Activated CD8-positive, alpha-beta T cell treated with anti-CD3 and anti-CD28 coated beads, Interleukin-2, amount 10 ng/mL, durations not matched to agents 7 days and 5 days (primary cell): ENCODE data around the gene OSM. TPM values are rescaled to one million over a fixed set of nuclear protein-coding genes. Genes with fewer than 3 reads are reported as not detected.
"Not testable (repeated sequence)": the region's sequence is repeated elsewhere in the genome, so short reads cannot be mapped to it uniquely, and the experiment has no call there.

Experiments used
- ATAC-seq: fragments of 150-1000 bp; cut with Tn5 transposase; one replicate; pipeline ENCODE4 v1.10.0; 2021; ENCODE audit warnings: moderate library complexity
- CTCF ChIA-PET: fragments of 350-600 bp; sonication (Branson Sonifier 250); formaldehyde crosslinking; loops from one replicate; lab custom pipeline; 2021; ENCODE audit warnings: antibody characterized with exemption; lab: Charles Lee
- POLR2A ChIA-PET: fragments of 350-600 bp; sonication (Branson Sonifier 250); formaldehyde crosslinking; loops from one replicate; lab custom pipeline; 2021; ENCODE audit warnings: antibody characterized with exemption; lab: Charles Lee
- DNase-seq: peaks from one replicate; pipeline ENCODE4 v3.0.0-alpha.2; 2020
- H3K27ac Mint-ChIP-seq: one replicate; pipeline ENCODE4 v1.8.0; 2021; ENCODE audit warnings: mild to moderate bottlenecking, mixed read lengths
- H3K27me3 Mint-ChIP-seq: one replicate; pipeline ENCODE4 v1.8.0; 2021; ENCODE audit warnings: low read depth, mixed read lengths
- H3K36me3 Mint-ChIP-seq: one replicate; pipeline ENCODE4 v1.8.0; 2021; ENCODE audit warnings: low read depth, mixed read lengths
- H3K4me1 Mint-ChIP-seq: one replicate; pipeline ENCODE4 v1.8.0; 2021; ENCODE audit warnings: low read depth, mixed read lengths
- H3K4me3 Mint-ChIP-seq: one replicate; pipeline ENCODE4 v1.8.0; 2021; ENCODE audit warnings: mild to moderate bottlenecking, mixed read lengths
- H3K9me3 Mint-ChIP-seq: one replicate; pipeline ENCODE4 v1.8.0; 2022; ENCODE audit warnings: mixed read lengths; ENCODE audit not compliant: insufficient read depth
- total RNA-seq, 2 experiments: library from RNA; stranded (reverse); gene quantifications; one replicate each; pipeline ENCODE4 v1.2.3, GENCODE V29; 2021

OSM gene
- total RNA-seq, 2 experiments from 2014 or later = 135 to 140 TPM

DNA sequence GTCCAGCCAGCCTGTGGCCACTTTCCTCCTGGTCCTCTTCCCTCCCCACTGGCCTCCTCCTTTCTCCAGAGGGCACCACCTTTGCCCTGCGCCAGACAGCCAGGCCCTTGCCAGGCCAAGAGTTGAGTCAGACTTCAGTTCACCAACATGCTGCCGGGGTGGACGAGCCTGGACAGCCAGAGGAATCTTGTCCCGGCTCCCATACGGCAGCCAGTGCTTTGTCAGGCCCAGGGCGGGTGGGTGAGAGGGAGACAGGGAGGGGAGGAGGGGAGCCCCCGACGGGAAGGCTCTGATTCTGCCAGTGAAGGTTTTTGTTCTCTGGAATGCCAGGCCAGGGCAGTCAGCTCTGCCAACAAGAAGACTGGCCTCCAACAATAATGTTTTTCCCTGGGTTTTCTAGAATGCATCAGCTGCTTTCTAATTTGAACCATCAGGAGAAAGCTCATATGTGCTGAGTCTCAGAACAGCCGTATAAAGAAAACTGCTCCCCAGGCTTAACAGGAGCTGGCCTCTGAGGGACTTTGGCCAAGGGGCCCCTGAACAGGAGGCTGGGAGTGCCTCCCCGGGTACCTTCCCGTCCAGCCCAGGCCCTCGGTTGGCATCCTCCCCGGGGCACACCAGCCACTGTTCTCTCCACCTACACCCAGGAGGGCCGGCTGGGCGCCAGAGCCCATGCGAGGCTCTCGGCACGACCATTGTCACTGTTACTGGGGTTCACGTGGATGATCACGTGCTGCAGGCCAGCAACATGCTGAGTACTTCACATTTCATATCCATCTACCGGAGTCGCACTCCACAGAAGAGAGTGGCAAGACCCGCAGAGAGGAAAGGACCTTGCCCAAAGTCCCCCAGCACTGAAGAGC is 48.7 kb downstream of the OSM start:
- peaks cover 93% of the 10 kb centered on the region for H3K4me1 Mint-ChIP-seq
- no peak overlapping the region for H3K4me3 Mint-ChIP-seq
- H3K36me3 Mint-ChIP-seq = peaks cover 8% of the 10 kb centered on the region
- no peaks in the 10 kb centered on the region for H3K27me3 Mint-ChIP-seq
- DNase-seq (no peak), ATAC-seq (no peak)
- no peaks in the 10 kb centered on the region for H3K9me3 Mint-ChIP-seq
- POLR2A ChIA-PET = no interaction called here
- peak overlapping the region; percentile 78 for H3K27ac Mint-ChIP-seq
- CTCF ChIA-PET = no interaction called here

DNA sequence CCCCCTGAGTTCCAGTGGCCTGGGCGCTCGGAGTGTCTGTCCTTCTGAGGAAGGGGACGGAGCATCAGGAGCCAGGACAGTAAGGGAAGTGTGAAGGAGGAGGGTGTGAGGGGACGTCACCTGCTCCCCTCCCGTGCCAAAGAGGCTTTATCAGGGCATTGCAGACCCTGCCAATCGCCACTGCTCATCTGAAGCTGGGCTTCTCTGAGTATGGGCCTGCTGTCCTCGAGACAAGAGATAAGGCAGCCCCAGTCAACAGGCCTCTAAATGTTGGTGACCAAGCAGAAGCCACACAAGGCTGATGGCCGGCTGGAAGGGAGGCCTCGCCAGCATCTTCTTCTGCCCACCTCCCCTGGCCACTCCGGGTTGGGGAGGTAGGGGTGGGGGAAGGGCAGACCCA is 49.9 kb downstream of the OSM start:
- Mint-ChIP-seq H3K4me1 (peaks cover 92% of the 10 kb centered on the region), H3K27ac (peak overlapping the region; percentile 67), H3K36me3 (peaks cover 8% of the 10 kb centered on the region), H3K4me3 (no peak overlapping the region), H3K9me3 (no peaks in the 10 kb centered on the region), H3K27me3 (no peaks in the 10 kb centered on the region)
- ATAC-seq (no peak), DNase-seq (no peak)
- ChIA-PET POLR2A (no interaction called here), CTCF (no interaction called here)

DNA sequence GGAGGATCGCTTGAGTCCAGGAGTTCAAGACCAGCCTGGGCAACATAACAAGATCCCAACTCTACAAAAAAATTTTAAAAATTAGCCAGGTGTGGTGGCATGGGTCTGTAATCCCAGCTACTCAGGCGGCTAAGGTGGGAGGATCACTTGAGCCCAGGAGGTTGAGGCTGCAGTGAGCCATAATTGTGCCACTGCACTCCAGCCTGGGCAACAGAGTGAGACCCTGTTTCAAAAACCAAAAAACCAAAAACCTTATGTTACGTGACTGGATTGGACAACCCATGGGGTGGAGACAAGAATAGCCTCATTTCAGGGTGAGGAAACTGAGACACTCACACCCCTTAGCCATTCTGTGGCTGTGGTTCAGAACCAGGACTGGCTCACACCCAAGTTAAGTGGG is 50.4 kb downstream of the OSM start:
- POLR2A ChIA-PET, ATAC-seq, H3K9me3 Mint-ChIP-seq, CTCF ChIA-PET, H3K4me3 Mint-ChIP-seq, DNase-seq, H3K36me3 Mint-ChIP-seq, H3K27me3 Mint-ChIP-seq: not testable (repeated sequence)
- Mint-ChIP-seq H3K27ac (peak overlapping the region; percentile 81), H3K4me1 (peaks cover 92% of the 10 kb centered on the region)

DNA sequence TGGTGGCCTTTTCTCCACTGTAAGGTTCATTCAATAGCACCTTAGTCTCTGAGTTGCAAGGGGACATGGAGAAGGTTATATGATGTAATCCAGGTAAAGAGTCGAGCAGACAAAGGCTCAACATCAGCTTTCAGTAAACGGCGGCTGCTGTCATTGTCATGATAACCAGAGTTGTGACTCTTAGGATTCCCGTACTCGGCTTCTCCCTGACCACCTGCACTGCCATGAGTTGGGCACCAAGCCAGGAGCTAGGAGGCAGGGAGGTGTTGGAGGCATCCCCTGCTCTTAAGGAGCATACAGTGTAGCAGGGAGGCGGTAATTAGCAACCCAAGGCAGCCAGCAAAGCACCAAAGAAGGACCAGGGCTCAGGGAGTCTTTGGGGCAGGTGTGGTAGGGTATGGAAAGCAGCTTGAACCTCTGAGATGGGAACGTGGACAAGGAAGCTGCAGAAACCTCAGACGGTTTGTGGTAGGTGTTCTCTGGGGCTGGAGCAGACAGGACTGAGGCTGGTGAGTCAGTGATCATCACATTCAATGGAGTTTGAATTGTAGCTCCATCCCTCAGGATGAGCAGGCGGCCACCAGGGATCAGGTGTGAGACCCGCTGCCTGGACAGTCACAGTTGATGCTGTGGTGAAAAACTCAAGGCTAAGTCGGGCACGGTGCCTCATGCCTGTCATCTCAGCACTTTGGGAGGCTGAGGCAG is 51.8 kb downstream of the OSM start:
- peak; percentile 35 for DNase-seq
- H3K9me3 Mint-ChIP-seq = no peaks in the 10 kb centered on the region
- H3K27ac Mint-ChIP-seq = peak overlapping the region; percentile 81
- H3K4me1 Mint-ChIP-seq = peaks cover 90% of the 10 kb centered on the region
- peaks cover 6% of the 10 kb centered on the region for H3K36me3 Mint-ChIP-seq
- CTCF ChIA-PET = interaction anchor here (0.7 to 1.6 kb wide), 5 partner anchors 10 to 107 kb away, joined by 3 to 7 read pairs (median 4); no protein-coding TSS in a partner anchor
- ATAC-seq = peak; percentile 28
- no peaks in the 10 kb centered on the region for H3K27me3 Mint-ChIP-seq
- H3K4me3 Mint-ChIP-seq = no peak overlapping the region
- POLR2A ChIA-PET = interaction anchor here (0.6 to 1.7 kb wide), 4 partner anchors 11 to 178 kb away, joined by 3 to 6 read pairs (median 4); no protein-coding TSS in a partner anchor

DNA sequence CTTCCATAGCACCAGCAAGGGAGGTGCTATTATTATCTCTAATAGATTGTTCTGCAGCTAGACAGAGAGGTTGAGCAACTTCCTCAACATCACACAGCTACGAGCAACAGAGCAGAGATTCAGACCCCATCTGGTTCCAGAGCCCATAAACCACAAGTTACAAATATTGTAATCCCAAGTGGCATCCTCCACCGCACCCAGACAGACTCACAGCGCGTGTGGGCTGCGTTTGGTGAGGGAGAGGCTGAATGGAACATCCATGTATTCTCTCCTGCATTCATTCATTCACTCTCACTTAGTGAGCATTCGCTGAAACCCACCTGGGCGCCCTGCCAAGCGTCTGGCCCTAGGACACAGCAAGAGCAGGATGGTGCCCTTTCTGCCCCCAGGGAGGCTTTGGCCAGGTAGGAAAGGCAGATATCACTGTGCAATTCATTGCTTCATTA is 53.6 kb downstream of the OSM start:
- peaks cover 94% of the 10 kb centered on the region for H3K4me1 Mint-ChIP-seq
- no peak overlapping the region for H3K4me3 Mint-ChIP-seq
- no peaks in the 10 kb centered on the region for H3K27me3 Mint-ChIP-seq
- peaks cover 6% of the 10 kb centered on the region for H3K36me3 Mint-ChIP-seq
- DNase-seq (no peak), ATAC-seq (no peak)
- H3K27ac Mint-ChIP-seq = peak overlapping the region; percentile 76
- H3K9me3 Mint-ChIP-seq = no peaks in the 10 kb centered on the region
- ChIA-PET POLR2A (no interaction called here), CTCF (interaction anchor here (0.9 kb wide), 1 partner anchor 27 kb away, joined by 3 read pairs; no protein-coding TSS in a partner anchor)

Other genes with a start within 250 kb of the OSM start
- gene HORMAD2, start 186.4 kb downstream of the OSM start, total RNA-seq = not detected
- 100 to 1,000 TPM; 532 to 569 TPM for gene LIF, start 20.1 kb downstream of the OSM start, total RNA-seq
- gene CASTOR1, start 22.7 kb upstream of the OSM start, total RNA-seq = 10 to 100 TPM; 24.5 to 25.4 TPM
- gene TBC1D10A, start 60.1 kb upstream of the OSM start, total RNA-seq = 10 to 100 TPM; 47.6 to 49.2 TPM
- gene SF3A1, start 90.0 kb upstream of the OSM start, total RNA-seq = 100 to 1,000 TPM; 211 to 246 TPM
- gene CCDC157, start 90.2 kb upstream of the OSM start, total RNA-seq = 1 to 10 TPM; 4.3 to 5.0 TPM
- gene RNF215, start 120.6 kb upstream of the OSM start, total RNA-seq = 10 to 100 TPM; 12.0 to 14.6 TPM
- gene SEC14L2, start 130.2 kb upstream of the OSM start, total RNA-seq = 10 to 100 TPM in 1 of 2 experiments, 1 to 10 TPM in 1; 9.7 to 13.1 TPM
- gene MTFP1, start 158.9 kb upstream of the OSM start, total RNA-seq = 10 to 100 TPM; 67.4 to 68.0 TPM
- gene SEC14L3, start 205.2 kb upstream of the OSM start, total RNA-seq = not detected
- gene SEC14L4, start 238.8 kb upstream of the OSM start, total RNA-seq = not detected